CD4-positive, alpha-beta T cell (primary cell): Measurements from ENCODE around the gene HMCN1. TPM values are rescaled to one million over a fixed set of nuclear protein-coding genes. Genes with fewer than 3 reads are reported as not detected.

Source experiments
- ATAC-seq: fragments of 200-7000 bp; cut with Tn5 transposase; one replicate; pipeline ENCODE4 v1.10.0; 2022; ENCODE audit warnings: mild to moderate bottlenecking; ENCODE audit not compliant: poor library complexity
- CTCF ChIA-PET: fragments of 350-600 bp; sonication (Branson Sonifier 250); formaldehyde crosslinking; loops from one replicate; lab custom pipeline; 2021; ENCODE audit warnings: antibody characterized with exemption, inconsistent platforms; lab: Charles Lee
- POLR2A ChIA-PET: fragments of 350-600 bp; sonication (Branson Sonifier 250); formaldehyde crosslinking; loops from one replicate; lab custom pipeline; 2021; ENCODE audit warnings: antibody characterized with exemption, inconsistent platforms; lab: Charles Lee
- DNase-seq, 14 experiments: peaks; one replicate each; pipeline ENCODE4 v3.0.0-alpha.2; 2013 to 2020; ENCODE audit warnings: mixed read lengths in 2 of 14
- H3K27ac ChIP-seq, 2 donors: one replicate each; pipeline versions ENCODE4 v1.5.1 to v1.7.0; 2013; ENCODE audit warnings: low read length in 2 of 2, low read depth in 1 of 2, mild to moderate bottlenecking in 1 of 2
- H3K27me3 ChIP-seq, 2 experiments: 1 replicate in 1 of 2; 2 replicates in 1 of 2; pipeline versions ENCODE4 v1.6.1 to v1.7.0; 2013; ENCODE audit warnings: low read length in 2 of 2, control low read depth in 1 of 2, mild to moderate bottlenecking in 1 of 2, moderate library complexity in 1 of 2; ENCODE audit not compliant: insufficient read depth in 2 of 2, control insufficient read depth in 1 of 2
- H3K36me3 ChIP-seq: one replicate; pipeline ENCODE4 v1.6.1; 2013; ENCODE audit warnings: low read length, control low read depth; ENCODE audit not compliant: insufficient read depth
- H3K4me1 ChIP-seq: one replicate; pipeline ENCODE4 v1.6.1; 2013; ENCODE audit warnings: low read length, control low read depth; ENCODE audit not compliant: insufficient read depth
- H3K4me3 ChIP-seq: one replicate; pipeline ENCODE4 v1.5.1; 2013; ENCODE audit warnings: mild to moderate bottlenecking, low read length, moderate library complexity
- H3K9me3 ChIP-seq, 2 experiments: 1 replicate in 1 of 2; 2 replicates in 1 of 2; pipeline versions ENCODE4 v1.6.1 to v1.7.0; 2013; ENCODE audit warnings: low read length in 2 of 2, mild to moderate bottlenecking in 2 of 2, control low read depth in 1 of 2, moderate library complexity in 1 of 2; ENCODE audit not compliant: control insufficient read depth in 1 of 2, insufficient read depth in 1 of 2
- H3K27ac Mint-ChIP-seq: one replicate; pipeline ENCODE4 v1.8.0; 2020; ENCODE audit warnings: mixed read lengths
- H3K27me3 Mint-ChIP-seq: one replicate; pipeline ENCODE4 v1.8.0; 2021; ENCODE audit warnings: mixed read lengths
- H3K36me3 Mint-ChIP-seq: one replicate; pipeline ENCODE4 v1.8.0; 2021; ENCODE audit warnings: low read depth, mixed read lengths
- H3K4me1 Mint-ChIP-seq: one replicate; pipeline ENCODE4 v1.8.0; 2021; ENCODE audit warnings: low read depth, mixed read lengths
- H3K4me3 Mint-ChIP-seq: one replicate; pipeline ENCODE4 v1.8.0; 2020; ENCODE audit warnings: mild to moderate bottlenecking, mixed read lengths
- H3K9me3 Mint-ChIP-seq: one replicate; pipeline ENCODE4 v1.8.0; 2020; ENCODE audit warnings: mixed read lengths
- CTCF ChIP-seq: fragments of 200-600 bp; IDR thresholded peaks from one replicate; pipeline ENCODE4 v1.8.0; 2022; ENCODE audit warnings: antibody characterized with exemption, mild to moderate bottlenecking
- intact Hi-C, 2 experiments: fragments of 100-400 bp; cut with DNase I in 1 of 2; cut with micrococcal nuclease in 1 of 2; formaldehyde crosslinking; loops; one replicate each; pipeline versions ENCODE4 v1.15.1 to v1.9.0; 2023 to 2025; cut with DNase I, micrococcal nuclease
- total RNA-seq, 174 experiments: library from RNA in 2 of 174; stranded (reverse) in 2 of 174; gene quantifications; one replicate each; pipeline ENCODE4 v1.2.3 and lab custom pipeline; 2021 to 2026

HMCN1 gene
- total RNA-seq, 2 experiments from 2014 or later: 0.14 TPM

- no peaks in the 10 kb centered on the region for H3K4me1 ChIP-seq
- H3K27me3 Mint-ChIP-seq: peaks cover 12% of the 10 kb centered on the region
- intact Hi-C loops: no loop called here
- no peak overlapping the region for H3K27ac ChIP-seq
- CTCF ChIA-PET: interaction anchor here (1.1 kb wide), 1 partner anchor 11 kb away, joined by 4 read pairs; no protein-coding TSS in a partner anchor
- no peaks in the 10 kb centered on the region for H3K27me3 ChIP-seq
- POLR2A ChIA-PET: no interaction called here
- no peaks in the 10 kb centered on the region for H3K4me1 Mint-ChIP-seq
- H3K9me3 Mint-ChIP-seq: no peaks in the 10 kb centered on the region
- no peaks in the 10 kb centered on the region for H3K9me3 ChIP-seq
- no peak overlapping the region for H3K4me3 Mint-ChIP-seq
- no peak overlapping the region for H3K27ac Mint-ChIP-seq
- ATAC-seq: no peak
- DNase-seq: no peak
- no peak overlapping the region for H3K4me3 ChIP-seq
- no peaks in the 10 kb centered on the region for H3K36me3 Mint-ChIP-seq
- TF ChIP-seq CTCF: no peak
- H3K36me3 ChIP-seq: no peaks in the 10 kb centered on the region
These were observed 137.5 kb downstream of the HMCN1 start for GRCh38 chr1:185871627-185872150.

GRCh38 chr1:185874246-185874645 lies 140.1 kb downstream of the HMCN1 start:
- ChIA-PET POLR2A (no interaction called here), CTCF (no interaction called here)
- Mint-ChIP-seq H3K36me3 (no peaks in the 10 kb centered on the region), H3K4me1 (no peaks in the 10 kb centered on the region), H3K27ac (no peak overlapping the region), H3K9me3 (peaks cover 4% of the 10 kb centered on the region), H3K4me3 (no peak overlapping the region), H3K27me3 (peaks cover 6% of the 10 kb centered on the region)
- no peak for TF ChIP-seq CTCF
- H3K4me1 ChIP-seq: no peaks in the 10 kb centered on the region
- no peaks in the 10 kb centered on the region for H3K9me3 ChIP-seq
- DNase-seq (no peak), ATAC-seq (no peak)
- H3K36me3 ChIP-seq: no peaks in the 10 kb centered on the region
- no peak overlapping the region for H3K27ac ChIP-seq
- no peaks in the 10 kb centered on the region for H3K27me3 ChIP-seq
- H3K4me3 ChIP-seq: no peak overlapping the region
- intact Hi-C loops: no loop called here

GRCh38 chr1:185880330-185880729 lies 146.1 kb downstream of the HMCN1 start:
- ChIA-PET CTCF (no interaction called here), POLR2A (no interaction called here)
- no peaks in the 10 kb centered on the region for H3K36me3 ChIP-seq
- Mint-ChIP-seq H3K9me3 (peaks cover 6% of the 10 kb centered on the region), H3K27ac (no peak overlapping the region), H3K4me1 (no peaks in the 10 kb centered on the region), H3K36me3 (no peaks in the 10 kb centered on the region), H3K4me3 (no peak overlapping the region), H3K27me3 (peaks cover 5% of the 10 kb centered on the region)
- H3K9me3 ChIP-seq: no peaks in the 10 kb centered on the region
- DNase-seq (no peak), ATAC-seq (no peak)
- H3K4me3 ChIP-seq: no peak overlapping the region
- H3K27me3 ChIP-seq: no peaks in the 10 kb centered on the region
- intact Hi-C loops: no loop called here
- no peak overlapping the region for H3K27ac ChIP-seq
- no peaks in the 10 kb centered on the region for H3K4me1 ChIP-seq
- TF ChIP-seq CTCF: no peak
